Liver (tissue), 3 donors: Measurements from ENCODE around the gene RBM33.

Experiments
- CTCF ChIP-seq: fragments of 150-350 bp; IDR thresholded peaks from 2 replicates; pipeline ENCODE4 v1.5.1; 2017; ENCODE audit warnings: improper control_type of control experiment, low read depth, low read length; ENCODE audit not compliant: missing input control
- NR2F2 ChIP-seq: IDR thresholded peaks from 2 replicates; pipeline ENCODE4 v1.6.1; 2016; ENCODE audit warnings: antibody characterized with exemption
- REST ChIP-seq: IDR thresholded peaks from 2 replicates; pipeline ENCODE4 v1.6.1; 2016; ENCODE audit warnings: antibody characterized with exemption, mild to moderate bottlenecking
- SP1 ChIP-seq: IDR thresholded peaks from 2 replicates; pipeline ENCODE4 v1.6.1; 2018; ENCODE audit warnings: antibody characterized with exemption, mild to moderate bottlenecking
- YY1 ChIP-seq: IDR thresholded peaks from 2 replicates; pipeline ENCODE4 v1.6.1; 2016; ENCODE audit warnings: antibody characterized with exemption, mild to moderate bottlenecking
- ZBTB33 ChIP-seq: IDR thresholded peaks from 2 replicates; pipeline ENCODE4 v1.6.1; 2016; ENCODE audit warnings: antibody characterized with exemption
- TF ChIP-seq, protein P1 (sequence below): IDR thresholded peaks from 2 replicates; pipeline ENCODE4 v1.6.1; 2016; ENCODE audit warnings: antibody characterized with exemption
- TF ChIP-seq, protein P2 (sequence below): IDR thresholded peaks from 2 replicates; pipeline ENCODE4 v1.6.1; 2016; ENCODE audit warnings: antibody characterized with exemption
- donor health status: healthy.
- donor health status: healthy.

DNA sequence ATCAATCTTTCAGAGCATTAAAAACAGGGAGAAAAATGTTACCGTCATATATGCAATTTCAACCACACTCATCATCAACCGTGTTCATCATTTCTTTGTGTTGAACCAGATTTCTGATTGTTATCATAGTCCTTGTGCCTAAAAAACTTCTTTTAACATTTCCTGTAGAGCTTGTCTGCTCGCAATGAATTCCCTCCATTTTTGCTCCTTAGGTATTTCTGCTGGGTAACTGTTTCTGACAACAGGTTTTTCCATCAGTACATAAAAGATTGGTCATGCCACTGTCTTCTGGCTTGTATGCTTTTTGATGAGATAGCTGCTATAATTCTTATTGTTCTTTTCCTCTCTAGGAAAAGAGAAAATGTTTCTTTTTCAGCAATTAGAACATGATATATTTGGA, 8.6 kb upstream of the RBM33 start:
- TF ChIP-seq, protein P1, sequence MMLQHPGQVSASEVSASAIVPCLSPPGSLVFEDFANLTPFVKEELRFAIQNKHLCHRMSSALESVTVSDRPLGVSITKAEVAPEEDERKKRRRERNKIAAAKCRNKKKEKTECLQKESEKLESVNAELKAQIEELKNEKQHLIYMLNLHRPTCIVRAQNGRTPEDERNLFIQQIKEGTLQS: no peak
- no peak for TF ChIP-seq CTCF
- no peak for TF ChIP-seq YY1
- TF ChIP-seq NR2F2: no peak
- TF ChIP-seq, protein P2, sequence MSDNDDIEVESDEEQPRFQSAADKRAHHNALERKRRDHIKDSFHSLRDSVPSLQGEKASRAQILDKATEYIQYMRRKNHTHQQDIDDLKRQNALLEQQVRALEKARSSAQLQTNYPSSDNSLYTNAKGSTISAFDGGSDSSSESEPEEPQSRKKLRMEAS: no peak
- TF ChIP-seq SP1: no peak
- TF ChIP-seq REST: no peak
- TF ChIP-seq ZBTB33: no peak
